Mammary epithelial cell (primary cell): ENCODE results near the gene SMIM13.

Source experiments
- CTCF ChIP-seq, 2 donors: IDR thresholded peaks in 1 of 2; conservative IDR thresholded peaks in 1 of 2; 2 replicates each; pipeline ENCODE4 v1.5.1; 2011 to 2012; ENCODE audit warnings: inconsistent platforms in 2 of 2, low read length in 2 of 2, mild to moderate bottlenecking in 2 of 2, control low read depth in 1 of 2, low read depth in 1 of 2; ENCODE audit not compliant: insufficient read depth in 1 of 2; ENCODE audit errors: extremely low read depth in 1 of 2
- EZH2 ChIP-seq: IDR thresholded peaks from 2 replicates; pipeline ENCODE4 v1.6.1; 2012; ENCODE audit warnings: low read length, inconsistent platforms, borderline replicate concordance

- TF ChIP-seq CTCF (conservative IDR thresholded peaks at IDR 0.05 in 1 of 2, IDR thresholded peaks at IDR 0.05 in 1 of 2; ENCODE audit: extremely low read depth in 1 of 2, insufficient read depth in 1 of 2, low read depth in 1 of 2, low read length in 2 of 2), result no peak
- no peak for TF ChIP-seq EZH2
Measured at GRCh38 chr6:11065436-11066202, 28.0 kb upstream of the SMIM13 start.
